ENCODE data around the gene IFT74.
A peak's percentile ranks its signal among the peaks of the same experiment; 100 is the strongest.

The IFT74 gene

GRCh38 chr9:26955921-26956859 lies at the start of gene IFT74:
IFT74 (plus strand) TSS chr9:26956412; CDS start chr9:26961968, 5,556 bp downstream.
- peak within 1 kb of the TSS; percentile 79 for H3K4me3 ChIP-seq (ENCODE audit: low read length)
- no peaks in the 10 kb centered on the region for H3K36me3 ChIP-seq (ENCODE audit: control insufficient read depth, insufficient read depth, low read length)
- peaks cover 9% of the 10 kb centered on the region for H3K4me1 ChIP-seq (ENCODE audit: control insufficient read depth, insufficient read depth, low read length)
- peak within 1 kb of the TSS; percentile 88 for H3K9ac ChIP-seq (ENCODE audit: low read length)
- no peaks in the 10 kb centered on the region for H3K27me3 ChIP-seq (ENCODE audit: control insufficient read depth, insufficient read depth, low read length)
- no peaks in the 10 kb centered on the region for H3K9me3 ChIP-seq (ENCODE audit: control insufficient read depth, low read length)

- Histone ChIP-seq H3K27me3 (ENCODE audit: control insufficient read depth, insufficient read depth, low read length) (no peaks in the 10 kb centered on the region), H3K4me1 (ENCODE audit: control insufficient read depth, insufficient read depth, low read length) (no peaks in the 10 kb centered on the region), H3K9ac (ENCODE audit: low read length) (no peak overlapping the region), H3K4me3 (ENCODE audit: low read length) (no peak overlapping the region), H3K9me3 (ENCODE audit: control insufficient read depth, low read length) (no peaks in the 10 kb centered on the region), H3K36me3 (ENCODE audit: control insufficient read depth, insufficient read depth, low read length) (no peaks in the 10 kb centered on the region)
Measured at GRCh38 chr9:26913138-26913668, 43.0 kb upstream of the IFT74 start.

GRCh38 chr9:26919698-26920097 lies 36.5 kb upstream of the IFT74 start:
- Histone ChIP-seq H3K9ac (ENCODE audit: low read length) (no peak overlapping the region), H3K27me3 (ENCODE audit: control insufficient read depth, insufficient read depth, low read length) (no peaks in the 10 kb centered on the region), H3K9me3 (ENCODE audit: control insufficient read depth, low read length) (no peaks in the 10 kb centered on the region), H3K4me1 (ENCODE audit: control insufficient read depth, insufficient read depth, low read length) (no peaks in the 10 kb centered on the region), H3K36me3 (ENCODE audit: control insufficient read depth, insufficient read depth, low read length) (peaks cover 5% of the 10 kb centered on the region), H3K4me3 (ENCODE audit: low read length) (no peak overlapping the region)

DNA sequence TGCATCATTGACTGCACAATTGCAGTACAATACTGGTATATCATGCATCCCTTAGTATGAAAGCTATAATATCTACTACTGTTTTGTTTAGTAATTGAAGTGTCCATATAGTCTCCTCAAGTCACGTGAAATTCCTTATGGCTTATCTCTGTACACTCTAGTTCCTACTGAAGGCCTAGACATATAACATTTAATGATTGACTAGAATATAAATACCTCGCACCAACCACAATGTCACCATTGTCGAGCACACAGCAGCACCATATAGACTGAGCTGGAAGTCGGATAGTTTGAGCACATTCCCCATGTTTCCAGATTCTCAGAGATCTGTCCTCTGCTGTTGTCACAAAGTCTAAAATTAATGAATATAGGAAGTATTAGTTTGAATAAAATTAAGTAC lies 30.6 kb upstream of the IFT74 start:
- Histone ChIP-seq H3K4me1 (ENCODE audit: control insufficient read depth, insufficient read depth, low read length) (no peaks in the 10 kb centered on the region), H3K9ac (ENCODE audit: low read length) (no peak overlapping the region), H3K9me3 (ENCODE audit: control insufficient read depth, low read length) (no peaks in the 10 kb centered on the region), H3K4me3 (ENCODE audit: low read length) (no peak overlapping the region), H3K27me3 (ENCODE audit: control insufficient read depth, insufficient read depth, low read length) (no peaks in the 10 kb centered on the region), H3K36me3 (ENCODE audit: control insufficient read depth, insufficient read depth, low read length) (peaks cover 5% of the 10 kb centered on the region)

- no peak overlapping the region for H3K9ac ChIP-seq (ENCODE audit: low read length)
Measured at GRCh38 chr9:26928902-26929495, 27.2 kb upstream of the IFT74 start.

GRCh38 chr9:26935847-26936246 lies 20.4 kb upstream of the IFT74 start:
- Histone ChIP-seq H3K4me1 (ENCODE audit: control insufficient read depth, insufficient read depth, low read length) (no peaks in the 10 kb centered on the region), H3K9ac (ENCODE audit: low read length) (no peak overlapping the region), H3K9me3 (ENCODE audit: control insufficient read depth, low read length) (no peaks in the 10 kb centered on the region), H3K4me3 (ENCODE audit: low read length) (no peak overlapping the region), H3K27me3 (ENCODE audit: control insufficient read depth, insufficient read depth, low read length) (no peaks in the 10 kb centered on the region), H3K36me3 (ENCODE audit: control insufficient read depth, insufficient read depth, low read length) (no peaks in the 10 kb centered on the region)

More at GRCh38 chr9:26928902-26929495, 27.2 kb upstream of the IFT74 start:
- no peak overlapping the region for H3K4me3 ChIP-seq (ENCODE audit: low read length)
- H3K36me3 ChIP-seq (ENCODE audit: control insufficient read depth, insufficient read depth, low read length): no peaks in the 10 kb centered on the region
- no peaks in the 10 kb centered on the region for H3K4me1 ChIP-seq (ENCODE audit: control insufficient read depth, insufficient read depth, low read length)
- H3K9me3 ChIP-seq (ENCODE audit: control insufficient read depth, low read length): no peaks in the 10 kb centered on the region
- no peaks in the 10 kb centered on the region for H3K27me3 ChIP-seq (ENCODE audit: control insufficient read depth, insufficient read depth, low read length)

DNA sequence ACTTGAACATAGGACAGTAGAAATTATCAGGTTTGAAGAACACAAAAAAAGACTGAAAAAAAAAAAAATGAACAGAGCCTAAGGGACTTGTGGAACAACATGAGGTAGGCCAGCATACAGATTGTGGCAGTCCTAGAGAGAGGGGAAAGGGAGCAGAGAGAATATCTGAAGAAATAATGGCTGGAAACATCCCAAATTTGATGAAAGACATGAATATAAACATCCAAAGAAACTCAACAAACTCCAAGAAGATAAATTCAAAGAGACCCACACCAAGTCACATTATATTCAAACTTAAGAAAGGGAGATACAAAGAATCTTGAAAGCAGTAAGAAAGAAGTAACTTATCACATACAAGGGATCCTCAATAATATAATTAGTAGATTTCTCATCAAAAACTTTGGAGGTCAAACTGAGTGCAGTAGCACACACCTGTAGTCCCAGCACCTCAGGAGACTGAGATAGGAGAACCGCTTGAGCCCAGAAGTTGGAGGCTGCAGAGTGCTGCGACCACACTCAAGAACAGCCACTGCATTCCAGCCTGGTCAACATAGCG lies 18.3 kb upstream of the IFT74 start:
- H3K4me3 ChIP-seq (ENCODE audit: low read length): no peak overlapping the region
- H3K4me1 ChIP-seq (ENCODE audit: control insufficient read depth, insufficient read depth, low read length): no peaks in the 10 kb centered on the region
- no peak overlapping the region for H3K9ac ChIP-seq (ENCODE audit: low read length)
- no peaks in the 10 kb centered on the region for H3K27me3 ChIP-seq (ENCODE audit: control insufficient read depth, insufficient read depth, low read length)
- H3K36me3 ChIP-seq (ENCODE audit: control insufficient read depth, insufficient read depth, low read length): no peaks in the 10 kb centered on the region
- H3K9me3 ChIP-seq (ENCODE audit: control insufficient read depth, low read length): no peaks in the 10 kb centered on the region

GRCh38 chr9:26939955-26940711 lies 16.1 kb upstream of the IFT74 start:
- Histone ChIP-seq H3K9ac (ENCODE audit: low read length) (no peak overlapping the region), H3K4me1 (ENCODE audit: control insufficient read depth, insufficient read depth, low read length) (no peaks in the 10 kb centered on the region), H3K4me3 (ENCODE audit: low read length) (no peak overlapping the region), H3K27me3 (ENCODE audit: control insufficient read depth, insufficient read depth, low read length) (no peaks in the 10 kb centered on the region), H3K36me3 (ENCODE audit: control insufficient read depth, insufficient read depth, low read length) (no peaks in the 10 kb centered on the region), H3K9me3 (ENCODE audit: control insufficient read depth, low read length) (no peaks in the 10 kb centered on the region)

DNA sequence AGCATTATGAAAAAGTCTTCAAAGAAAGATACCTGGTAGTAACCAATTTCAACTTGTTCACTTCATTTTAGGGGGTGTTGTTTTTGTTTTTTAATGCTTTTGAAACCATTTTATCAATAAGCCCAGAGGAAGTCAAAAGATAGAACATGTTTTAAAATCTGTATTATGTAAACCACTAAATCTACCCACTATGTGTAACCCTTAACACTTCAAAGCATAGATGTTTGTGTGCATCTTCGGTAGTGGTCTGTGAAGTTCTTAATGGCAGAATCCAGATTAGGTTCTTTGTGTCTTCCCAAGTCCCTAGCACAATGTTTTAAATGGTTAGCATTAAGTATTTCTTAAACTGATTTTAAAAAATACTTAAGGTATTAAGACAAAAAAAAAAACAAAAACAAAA lies 15.4 kb upstream of the IFT74 start:
- no peak overlapping the region for H3K9ac ChIP-seq (ENCODE audit: low read length)
- no peaks in the 10 kb centered on the region for H3K4me1 ChIP-seq (ENCODE audit: control insufficient read depth, insufficient read depth, low read length)
- no peaks in the 10 kb centered on the region for H3K36me3 ChIP-seq (ENCODE audit: control insufficient read depth, insufficient read depth, low read length)
- H3K27me3 ChIP-seq (ENCODE audit: control insufficient read depth, insufficient read depth, low read length): no peaks in the 10 kb centered on the region
- no peak overlapping the region for H3K4me3 ChIP-seq (ENCODE audit: low read length)
- H3K9me3 ChIP-seq (ENCODE audit: control insufficient read depth, low read length): no peaks in the 10 kb centered on the region

GRCh38 chr9:26945591-26945990 lies 10.6 kb upstream of the IFT74 start:
- H3K4me3 ChIP-seq (ENCODE audit: low read length): no peak overlapping the region

DNA sequence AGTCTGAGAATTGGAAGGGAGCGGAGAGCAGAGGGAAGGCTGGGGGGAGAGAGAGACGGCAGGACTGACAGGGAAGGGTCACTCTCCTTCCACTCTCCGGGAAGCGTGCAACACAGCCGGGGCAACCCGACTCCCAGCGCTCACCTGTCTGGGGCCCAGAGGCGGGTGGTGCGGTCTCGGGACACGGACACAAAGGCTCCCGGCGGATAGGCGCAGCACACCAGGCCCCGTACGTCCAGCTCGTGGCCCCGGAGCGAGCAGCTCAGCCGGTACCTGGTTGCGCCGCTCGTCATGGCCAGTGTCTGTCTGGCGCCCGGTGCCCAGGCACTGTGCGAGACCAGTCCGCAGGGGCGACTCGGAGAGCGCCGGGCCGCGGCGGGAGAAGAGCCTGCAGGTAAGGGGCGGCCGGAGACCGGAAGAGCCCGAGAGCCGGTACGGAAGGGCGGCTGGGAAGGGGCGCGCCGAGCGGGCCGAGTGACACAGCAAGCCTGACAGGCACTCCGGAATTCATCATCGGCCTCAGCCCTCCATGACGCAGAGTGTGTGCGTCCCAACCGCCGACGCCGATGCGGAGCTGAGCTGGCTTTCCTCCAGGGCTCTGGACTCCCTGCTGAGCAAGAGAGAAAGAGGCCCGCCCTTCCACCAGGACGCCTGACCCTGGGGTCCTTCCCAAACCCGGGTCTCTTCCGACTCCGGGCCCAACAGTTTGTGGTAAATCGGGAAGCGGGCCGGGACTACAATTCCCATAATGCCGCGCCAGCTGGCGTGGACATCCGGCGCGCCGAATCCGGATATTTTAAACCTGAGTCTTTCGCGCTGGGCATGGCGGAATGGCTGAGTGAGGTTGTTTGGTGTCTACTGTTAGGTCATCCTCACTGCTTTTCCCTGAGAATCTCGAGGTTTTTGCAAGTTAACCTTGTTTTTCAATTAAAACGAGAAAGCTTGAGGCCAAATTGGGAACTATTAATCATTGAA lies 9.2 kb upstream of the IFT74 start, which contains the start of gene PLAA:
TSS of gene PLAA (minus strand) at position 490 of the 975 bp plus-strand sequence. CDS start at position 293, 197 bp downstream.
- Histone ChIP-seq H3K27me3 (ENCODE audit: control insufficient read depth, insufficient read depth, low read length) (no peaks in the 10 kb centered on the region), H3K36me3 (ENCODE audit: control insufficient read depth, insufficient read depth, low read length) (no peaks in the 10 kb centered on the region), H3K4me3 (ENCODE audit: low read length) (peak within 1 kb of the TSS; percentile 66), H3K4me1 (ENCODE audit: control insufficient read depth, insufficient read depth, low read length) (peaks cover 4% of the 10 kb centered on the region), H3K9ac (ENCODE audit: low read length) (peak within 1 kb of the TSS; percentile 78), H3K9me3 (ENCODE audit: control insufficient read depth, low read length) (no peaks in the 10 kb centered on the region)

More at GRCh38 chr9:26945591-26945990, 10.6 kb upstream of the IFT74 start:
- no peaks in the 10 kb centered on the region for H3K27me3 ChIP-seq (ENCODE audit: control insufficient read depth, insufficient read depth, low read length)
- H3K36me3 ChIP-seq (ENCODE audit: control insufficient read depth, insufficient read depth, low read length): no peaks in the 10 kb centered on the region
- H3K4me1 ChIP-seq (ENCODE audit: control insufficient read depth, insufficient read depth, low read length): peaks cover 4% of the 10 kb centered on the region
- H3K9me3 ChIP-seq (ENCODE audit: control insufficient read depth, low read length): no peaks in the 10 kb centered on the region
- H3K9ac ChIP-seq (ENCODE audit: low read length): peak overlapping the region; percentile 78
